GDM1 (cell line): Measurements from ENCODE around the gene PLCD1.

Experiments used
- DNase-seq: peaks from one replicate; lab custom pipeline; 2025; lab: John Stamatoyannopoulos, UW

The PLCD1 gene

GRCh38 chr3:37964146-37964545 is 65.3 kb downstream of the PLCD1 start:
- DNase-seq: no peak

GRCh38 chr3:37963635-37964034 is 65.8 kb downstream of the PLCD1 start:
- no peak for DNase-seq

DNA sequence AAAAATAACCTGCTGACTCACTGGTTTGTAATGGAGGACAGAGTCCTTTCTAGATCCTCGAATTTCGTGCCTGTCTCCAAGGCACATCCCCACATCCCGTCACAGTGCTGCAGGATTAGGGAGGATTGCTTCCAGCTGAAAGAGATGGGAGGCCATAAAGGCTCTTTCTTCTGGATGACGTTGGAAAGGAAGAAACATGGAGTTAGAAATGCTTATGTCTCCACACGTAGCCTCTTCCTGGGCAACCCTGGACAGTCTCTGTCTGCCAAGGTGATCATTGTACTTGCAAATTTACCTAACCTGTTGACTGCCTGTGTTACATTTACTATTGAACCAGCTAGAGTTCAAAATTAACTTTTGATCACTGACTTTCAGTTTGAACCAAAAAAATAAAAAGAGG is 66.4 kb downstream of the PLCD1 start:
- no peak for DNase-seq

- DNase-seq: no peak
These were observed 67.6 kb downstream of the PLCD1 start for GRCh38 chr3:37961622-37962431.

- DNase-seq: no peak
These were observed 71.9 kb downstream of the PLCD1 start for GRCh38 chr3:37957539-37957936.
